Chondrocyte (in vitro differentiated cells): Measurements from ENCODE around the gene TH. TPM values are rescaled to one million over a fixed set of nuclear protein-coding genes. Genes with fewer than 3 reads are reported as not detected.
A peak's percentile ranks its signal among the peaks of the same experiment; 100 is the strongest.
"Not testable (repeated sequence)": the region's sequence is repeated elsewhere in the genome, so short reads cannot be mapped to it uniquely, and the experiment has no call there.

Source experiments
- DNase-seq: peaks from one replicate; pipeline ENCODE4 v3.0.0; 2021; ENCODE audit warnings: mixed read lengths, low spot score
- H3K27ac Mint-ChIP-seq: one replicate; pipeline ENCODE4 v1.8.0; 2021; ENCODE audit warnings: mild to moderate bottlenecking, moderate library complexity, mixed read lengths; ENCODE audit not compliant: unreplicated experiment
- H3K27me3 Mint-ChIP-seq: 2 replicates; pipeline ENCODE4 v1.8.0; 2021; ENCODE audit warnings: low read depth, mixed read lengths
- H3K36me3 Mint-ChIP-seq: 2 replicates; pipeline ENCODE4 v1.8.0; 2021; ENCODE audit warnings: low read depth, mixed read lengths
- H3K4me1 Mint-ChIP-seq: 2 replicates; pipeline ENCODE4 v1.8.0; 2021; ENCODE audit warnings: low read depth, mild to moderate bottlenecking, mixed read lengths
- H3K4me3 Mint-ChIP-seq: one replicate; pipeline ENCODE4 v1.8.0; 2021; ENCODE audit warnings: mild to moderate bottlenecking, moderate library complexity, mixed read lengths; ENCODE audit not compliant: unreplicated experiment
- H3K9me3 Mint-ChIP-seq: 2 replicates; pipeline ENCODE4 v1.8.0; 2021; ENCODE audit warnings: low read depth, mixed read lengths
- CTCF ChIP-seq: fragments of 200-600 bp; sonication (generic); IDR thresholded peaks from 2 replicates; pipeline ENCODE4 v1.5.0; 2021; ENCODE audit warnings: antibody characterized with exemption, mild to moderate bottlenecking, moderate library complexity
- total RNA-seq: library from RNA; stranded (reverse); gene quantifications from 3 replicates; pipeline ENCODE4 v1.2.1, GENCODE V29; 2021

Gene TH
- total RNA-seq, 1 donor from 2014 or later: not detected

- DNase-seq: no peak
- Mint-ChIP-seq H3K4me1 (peaks cover 15% of the 10 kb centered on the region), H3K36me3 (peaks cover 3% of the 10 kb centered on the region), H3K9me3 (no peaks in the 10 kb centered on the region), H3K27me3 (peaks cover 4% of the 10 kb centered on the region), H3K4me3 (no peak overlapping the region), H3K27ac (no peak overlapping the region)
- no peak for TF ChIP-seq CTCF
Measured at GRCh38 chr11:2126520-2127085, 45.0 kb downstream of the TH start.

- H3K36me3 Mint-ChIP-seq, DNase-seq, H3K27ac Mint-ChIP-seq, H3K9me3 Mint-ChIP-seq, H3K27me3 Mint-ChIP-seq, H3K4me3 Mint-ChIP-seq: not testable (repeated sequence)
- H3K4me1 Mint-ChIP-seq: peaks cover 20% of the 10 kb centered on the region
Measured at GRCh38 chr11:2124736-2125484, 46.7 kb downstream of the TH start.

- peak; percentile 64 for DNase-seq
Measured at GRCh38 chr11:2123628-2123960, 48.0 kb downstream of the TH start.

GRCh38 chr11:2122907-2123627 is 48.5 kb downstream of the TH start:
- Mint-ChIP-seq H3K9me3 (no peaks in the 10 kb centered on the region), H3K4me1 (peaks cover 26% of the 10 kb centered on the region), H3K27me3 (no peaks in the 10 kb centered on the region), H3K36me3 (peaks cover 1% of the 10 kb centered on the region), H3K4me3 (no peak overlapping the region), H3K27ac (no peak overlapping the region)
- TF ChIP-seq CTCF: peak; percentile 30
- DNase-seq: no peak

More at GRCh38 chr11:2123628-2123960, 48.0 kb downstream of the TH start:
- TF ChIP-seq CTCF: no peak
- Mint-ChIP-seq H3K4me3 (no peak overlapping the region), H3K36me3 (no peaks in the 10 kb centered on the region), H3K27ac (no peak overlapping the region), H3K27me3 (no peaks in the 10 kb centered on the region), H3K9me3 (no peaks in the 10 kb centered on the region), H3K4me1 (peaks cover 23% of the 10 kb centered on the region)

GRCh38 chr11:2122222-2122906 is 49.3 kb downstream of the TH start:
- Mint-ChIP-seq H3K9me3 (peaks cover 4% of the 10 kb centered on the region), H3K27me3 (no peaks in the 10 kb centered on the region), H3K4me3 (peak overlapping the region; percentile 42), H3K27ac (peak overlapping the region; percentile 32), H3K36me3 (peaks cover 3% of the 10 kb centered on the region), H3K4me1 (peaks cover 26% of the 10 kb centered on the region)
- TF ChIP-seq CTCF: peak; percentile 14
- no peak for DNase-seq
